ENCODE measurements around the gene NME3. TPM values are rescaled to one million over a fixed set of nuclear protein-coding genes. Genes with fewer than 3 reads are reported as not detected.

The NME3 gene
- total and polyA plus RNA-seq, 10 of the 15 experiments (the other 5 are each of a cell fraction or from before 2014, with no cell fraction given), result 0.61 to 55.5 (median 26.5) TPM

DNA sequence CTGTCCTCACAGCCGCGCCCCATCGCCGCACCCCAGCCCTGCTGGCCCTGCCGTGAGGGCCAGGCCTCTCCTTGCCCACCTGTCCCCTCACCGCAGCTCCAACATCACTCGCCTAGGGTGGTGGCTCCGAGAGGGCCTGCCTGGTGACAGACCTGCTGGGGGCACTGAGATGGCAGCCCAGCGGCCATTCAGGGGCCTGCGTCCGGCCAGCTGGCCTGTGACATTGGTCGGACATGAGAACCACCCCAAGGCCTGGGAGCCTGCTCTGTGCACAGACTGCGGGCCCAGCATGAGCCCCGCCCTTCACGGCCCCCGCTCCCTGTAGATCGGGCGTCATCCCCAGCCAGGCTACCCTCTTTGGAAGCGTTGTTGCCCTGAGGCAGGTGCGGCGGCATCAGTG is 11.8 kb downstream of the NME3 start (continued):
- TF ChIP-seq BRCA1 (IDR thresholded peaks at IDR 0.05; ENCODE audit: low read depth, low read length), result no peak
- no peak for TF ChIP-seq POLR2AphosphoS2 (IDR thresholded peaks at IDR 0.05; ENCODE audit: low read depth, low read length)
- no peak for TF ChIP-seq NKRF (conservative IDR thresholded peaks at IDR 0.05)
- TF ChIP-seq SMAD5 (IDR thresholded peaks at IDR 0.05; ENCODE audit: low read depth), result no peak

GRCh38 chr16:1758923-1759322 is 12.4 kb downstream of the NME3 start:
- Histone ChIP-seq H3K9me3 (replicated peaks; ENCODE audit: control insufficient read depth, insufficient read depth, low read length) (no peaks in the 10 kb centered on the region), H3K4me3 (no peak overlapping the region), H2AFZ (ENCODE audit: control insufficient read depth, low read depth, low read length) (no peak overlapping the region), H4K20me1 (ENCODE audit: control insufficient read depth, insufficient read depth) (no peaks in the 10 kb centered on the region), H3K79me2 (ENCODE audit: control insufficient read depth, insufficient read depth, low read length) (no peaks in the 10 kb centered on the region), H3K4me1 (ENCODE audit: control insufficient read depth, insufficient read depth, low read length) (no peaks in the 10 kb centered on the region), H3K4me2 (ENCODE audit: control insufficient read depth, insufficient read depth) (no peak overlapping the region), H3K36me3 (ENCODE audit: control insufficient read depth in 2 of 2, insufficient read depth in 2 of 2, low read length in 1 of 2) (peaks cover 0 to 6% of the 10 kb centered on the region in 2 experiments; a peak in 3 of 4 replicates), H3K27ac (ENCODE audit: control insufficient read depth, insufficient read depth) (no peak overlapping the region), H3K9ac (ENCODE audit: control insufficient read depth, insufficient read depth, low read length) (no peak overlapping the region), H3K27me3 (replicated peaks in 1 of 2; ENCODE audit: control insufficient read depth in 2 of 2, insufficient read depth in 2 of 2, low read length in 1 of 2) (no peaks in the 10 kb centered on the region)
- POLR2A ChIA-PET, result no interaction called here
- no peak for FAIRE-seq
- SMC1A ChIA-PET (ENCODE audit: uncharacterized antibody, unreplicated experiment), result no interaction called here
- no peak for ATAC-seq
- no TSS peak for BruUV-seq (replicated peaks)
- in situ Hi-C loops (cut with MboI), result no loop called here
- RAD21 ChIA-PET (ENCODE audit: unreplicated experiment), result no interaction called here
- no peak for DNase-seq (ENCODE audit: low read depth, low spot score)
- CTCF ChIA-PET, result no interaction called here
- 87% methylated on average over 17 of the region's 18 CpGs for WGBS (ENCODE audit: insufficient coverage, insufficient replicate concordance, low lambda C conversion rate, missing lambda C conversion rate)
- intact Hi-C loops (cut with micrococcal nuclease; ENCODE audit: unreplicated experiment), result no loop called here
- TF ChIP-seq HDAC2 (IDR thresholded peaks at IDR 0.05) (no peak), ATF7 (IDR thresholded peaks at IDR 0.05; ENCODE audit: low read depth) (no peak), CUX1 (IDR thresholded peaks at IDR 0.05; ENCODE audit: insufficient replicate concordance, low read depth, low read length) (no peak), RAD21 (IDR thresholded peaks at IDR 0.05; ENCODE audit: insufficient read depth, low read depth, low read length) (no peak), NR2C2 (IDR thresholded peaks at IDR 0.05; ENCODE audit: borderline replicate concordance, control insufficient read depth, insufficient read length, low read depth) (no peak), CHD1 (IDR thresholded peaks at IDR 0.05; ENCODE audit: low read depth, low read length) (no peak), WRNIP1 (IDR thresholded peaks at IDR 0.05; ENCODE audit: borderline replicate concordance, low read depth, low read length) (no peak), ZNF207 (IDR thresholded peaks at IDR 0.05; ENCODE audit: borderline replicate concordance) (no peak), TAF1 (IDR thresholded peaks at IDR 0.05; ENCODE audit: borderline replicate concordance, low read depth, low read length) (no peak), SMAD5 (IDR thresholded peaks at IDR 0.05; ENCODE audit: low read depth) (no peak)

All from GM12878 (cell line).